NCI-H2196 treated with DMSO at 0.1 percent for 48 hours (cell line): ENCODE data around the gene CLEC4C.

ENCODE experiments used
- DNase-seq: peaks from one replicate; lab custom pipeline; 2025; ENCODE audit not compliant: unreplicated experiment; lab: John Stamatoyannopoulos, UW

Gene CLEC4C

GRCh38 chr12:7729746-7730145 is 17.4 kb downstream of the CLEC4C start:
- DNase-seq, result no peak

- DNase-seq, result no peak
Observed at GRCh38 chr12:7723926-7724325, 23.2 kb downstream of the CLEC4C start.

GRCh38 chr12:7719946-7720730 is 27.0 kb downstream of the CLEC4C start:
- DNase-seq, result no peak

GRCh38 chr12:7716381-7716780 is 30.8 kb downstream of the CLEC4C start:
- no peak for DNase-seq

- no peak for DNase-seq
Observed at GRCh38 chr12:7712841-7713442, 34.2 kb downstream of the CLEC4C start.

- DNase-seq, result no peak
Observed at GRCh38 chr12:7711133-7711532, 36.0 kb downstream of the CLEC4C start, which contains the start of gene DPPA3. TSS of gene DPPA3 (plus strand) at chr12:7711433. CDS start at chr12:7711571, 138 bp downstream.

GRCh38 chr12:7709969-7710675 is 37.1 kb downstream of the CLEC4C start:
- DNase-seq, result no peak

- no peak for DNase-seq
Observed at GRCh38 chr12:7705846-7706245, 41.3 kb downstream of the CLEC4C start.

- no peak for DNase-seq
Observed at GRCh38 chr12:7695566-7696197, 51.5 kb downstream of the CLEC4C start, which contains the start of gene GDF3. TSS of gene GDF3 (minus strand) at chr12:7695775. CDS start at chr12:7695728, 47 bp downstream.

- no peak for DNase-seq
Observed at GRCh38 chr12:7695237-7695560, 52.0 kb downstream of the CLEC4C start.

- no peak for DNase-seq
Observed at GRCh38 chr12:7694556-7695236, 52.5 kb downstream of the CLEC4C start.

GRCh38 chr12:7693793-7694192 is 53.4 kb downstream of the CLEC4C start:
- no peak for DNase-seq

GRCh38 chr12:7681535-7681934 is 65.6 kb downstream of the CLEC4C start:
- no peak for DNase-seq
